Loucy (cell line): ENCODE results near the gene FER.

Source experiments
- H2AFZ ChIP-seq: fragments of 200-600 bp; sonication (generic); 2 replicates; pipeline ENCODE4 v1.6.0; 2016; ENCODE audit warnings: antibody characterized with exemption, mild to moderate bottlenecking, low read length, moderate library complexity
- H3F3A ChIP-seq: fragments of 200-600 bp; 2 replicates; pipeline ENCODE4 v1.6.0; 2016; ENCODE audit warnings: antibody characterized with exemption, low read depth, mild to moderate bottlenecking
- H3K27me3 ChIP-seq: fragments of 200-600 bp; sonication (generic); 2 replicates; pipeline ENCODE4 v1.6.1; 2014; ENCODE audit warnings: low read length, mild to moderate bottlenecking; ENCODE audit not compliant: insufficient read depth, poor library complexity, severe bottlenecking
- H3K36me3 ChIP-seq: fragments of 200-600 bp; sonication (generic); 2 replicates; pipeline ENCODE4 v1.6.1; 2016; ENCODE audit warnings: low read length; ENCODE audit not compliant: insufficient read depth
- H3K4me1 ChIP-seq: fragments of 200-600 bp; sonication (generic); 2 replicates; pipeline ENCODE4 v1.5.1; 2014; ENCODE audit warnings: low read length, mild to moderate bottlenecking; ENCODE audit not compliant: insufficient read depth, poor library complexity, severe bottlenecking
- H3K4me2 ChIP-seq: fragments of 200-600 bp; sonication (generic); 2 replicates; pipeline ENCODE4 v1.6.0; 2014; ENCODE audit warnings: antibody characterized with exemption, low read length, low read depth, mild to moderate bottlenecking; ENCODE audit not compliant: poor library complexity, severe bottlenecking
- H3K4me3 ChIP-seq: fragments of 200-600 bp; sonication (generic); 2 replicates; pipeline ENCODE4 v1.5.1; 2014; ENCODE audit warnings: low read length, mild to moderate bottlenecking, mixed read lengths; ENCODE audit not compliant: poor library complexity, severe bottlenecking
- H3K79me2 ChIP-seq: fragments of 200-600 bp; sonication (generic); 2 replicates; pipeline ENCODE4 v1.6.1; 2014; ENCODE audit warnings: low read length; ENCODE audit not compliant: insufficient read depth
- H3K9ac ChIP-seq: fragments of 200-600 bp; sonication (generic); 2 replicates; pipeline ENCODE4 v1.6.0; 2014; ENCODE audit warnings: mild to moderate bottlenecking, low read depth, low read length, moderate library complexity; ENCODE audit not compliant: poor library complexity, severe bottlenecking
- H3K9me2 ChIP-seq: fragments of 200-600 bp; sonication (generic); replicated peaks from 2 replicates; pipeline ENCODE4 v1.6.1; 2016; ENCODE audit warnings: low read depth, low read length, mixed read lengths
- H3K9me3 ChIP-seq: fragments of 200-600 bp; sonication (generic); 2 replicates; pipeline ENCODE4 v1.6.1; 2014; ENCODE audit warnings: mild to moderate bottlenecking, antibody characterized with exemption, low read length, low read depth; ENCODE audit not compliant: insufficient read depth
- H4K20me1 ChIP-seq: fragments of 200-600 bp; sonication (generic); 2 replicates; pipeline ENCODE4 v1.6.0; 2014; ENCODE audit warnings: antibody characterized with exemption, low read length, mild to moderate bottlenecking; ENCODE audit not compliant: insufficient read depth, poor library complexity, severe bottlenecking
- CTCF ChIP-seq: fragments of 200-600 bp; sonication (generic); conservative IDR thresholded peaks from 2 replicates; pipeline ENCODE4 v1.5.1; 2014; ENCODE audit warnings: mild to moderate bottlenecking, antibody characterized with exemption, low read length
- EZH2phosphoT487 ChIP-seq: fragments of 200-600 bp; IDR thresholded peaks from 2 replicates; pipeline ENCODE4 v1.6.1; 2018; ENCODE audit warnings: antibody characterized with exemption, mild to moderate bottlenecking, moderate library complexity, borderline replicate concordance

FER gene

DNA sequence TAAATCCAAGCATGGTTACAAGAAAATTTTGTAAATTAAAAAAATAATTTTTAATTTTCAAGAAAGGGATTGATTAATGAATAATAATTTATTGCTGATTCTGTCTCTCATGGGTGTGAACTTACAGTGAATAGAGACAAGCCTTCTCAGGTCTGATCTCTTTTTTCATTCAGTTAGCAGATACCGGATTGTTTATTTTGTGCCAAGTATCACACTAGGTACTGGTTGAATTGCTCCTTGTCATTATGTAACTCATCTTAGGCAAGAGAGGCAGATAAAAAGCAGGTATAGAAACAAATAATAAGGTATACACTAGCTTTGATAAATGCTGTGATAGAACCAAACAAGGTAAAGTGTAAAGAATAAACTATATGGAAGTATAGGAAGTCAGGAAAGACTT, 378.8 kb downstream of the FER start:
- no peaks in the 10 kb centered on the region for H3F3A ChIP-seq
- peak overlapping the region; percentile 63 for H3K4me3 ChIP-seq
- TF ChIP-seq EZH2phosphoT487 (no peak), CTCF (no peak)

DNA sequence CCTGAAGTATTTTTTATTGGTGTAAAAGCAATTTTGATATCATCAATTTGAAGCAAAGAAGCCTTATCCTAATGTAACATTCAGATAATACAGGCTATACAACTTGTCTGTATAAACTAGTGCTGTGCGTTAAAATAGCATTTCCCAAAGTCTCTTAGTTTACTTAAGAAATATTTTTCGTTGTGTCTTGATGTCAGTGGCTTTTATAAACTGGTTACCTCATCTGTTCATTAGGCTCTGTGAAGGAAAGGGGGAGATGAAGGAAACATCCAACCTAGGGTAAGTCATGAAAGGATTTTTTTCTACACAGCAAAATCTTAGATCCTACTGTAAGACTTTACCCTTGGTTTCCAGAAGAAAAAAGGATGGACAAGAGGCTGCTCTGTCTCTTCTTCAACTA, 389.2 kb downstream of the FER start:
- no peaks in the 10 kb centered on the region for H3K27me3 ChIP-seq
- H3F3A ChIP-seq = no peaks in the 10 kb centered on the region
- H3K4me2 ChIP-seq = no peak overlapping the region
- H3K9me2 ChIP-seq = no peaks in the 10 kb centered on the region
- H3K4me3 ChIP-seq = no peak overlapping the region
- H3K79me2 ChIP-seq = no peaks in the 10 kb centered on the region
- H3K4me1 ChIP-seq = peaks cover 13% of the 10 kb centered on the region
- TF ChIP-seq CTCF = no peak
- TF ChIP-seq EZH2phosphoT487 = no peak
- H4K20me1 ChIP-seq = no peaks in the 10 kb centered on the region
- no peak overlapping the region for H3K9ac ChIP-seq
- no peaks in the 10 kb centered on the region for H3K36me3 ChIP-seq
- H3K9me3 ChIP-seq = no peaks in the 10 kb centered on the region
- no peak overlapping the region for H2AFZ ChIP-seq

More for the DNA sequence above, 378.8 kb downstream of the FER start:
- H3K9me2 ChIP-seq = no peaks in the 10 kb centered on the region
- H3K4me2 ChIP-seq = peak overlapping the region; percentile 68
- no peak overlapping the region for H2AFZ ChIP-seq
- peak overlapping the region; percentile 49 for H3K9ac ChIP-seq
- no peaks in the 10 kb centered on the region for H4K20me1 ChIP-seq
- H3K36me3 ChIP-seq = no peaks in the 10 kb centered on the region
- no peaks in the 10 kb centered on the region for H3K27me3 ChIP-seq
- H3K9me3 ChIP-seq = no peaks in the 10 kb centered on the region; the same call in 1 of the 2 replicates
- peaks cover 13% of the 10 kb centered on the region for H3K4me1 ChIP-seq
- no peaks in the 10 kb centered on the region for H3K79me2 ChIP-seq

DNA sequence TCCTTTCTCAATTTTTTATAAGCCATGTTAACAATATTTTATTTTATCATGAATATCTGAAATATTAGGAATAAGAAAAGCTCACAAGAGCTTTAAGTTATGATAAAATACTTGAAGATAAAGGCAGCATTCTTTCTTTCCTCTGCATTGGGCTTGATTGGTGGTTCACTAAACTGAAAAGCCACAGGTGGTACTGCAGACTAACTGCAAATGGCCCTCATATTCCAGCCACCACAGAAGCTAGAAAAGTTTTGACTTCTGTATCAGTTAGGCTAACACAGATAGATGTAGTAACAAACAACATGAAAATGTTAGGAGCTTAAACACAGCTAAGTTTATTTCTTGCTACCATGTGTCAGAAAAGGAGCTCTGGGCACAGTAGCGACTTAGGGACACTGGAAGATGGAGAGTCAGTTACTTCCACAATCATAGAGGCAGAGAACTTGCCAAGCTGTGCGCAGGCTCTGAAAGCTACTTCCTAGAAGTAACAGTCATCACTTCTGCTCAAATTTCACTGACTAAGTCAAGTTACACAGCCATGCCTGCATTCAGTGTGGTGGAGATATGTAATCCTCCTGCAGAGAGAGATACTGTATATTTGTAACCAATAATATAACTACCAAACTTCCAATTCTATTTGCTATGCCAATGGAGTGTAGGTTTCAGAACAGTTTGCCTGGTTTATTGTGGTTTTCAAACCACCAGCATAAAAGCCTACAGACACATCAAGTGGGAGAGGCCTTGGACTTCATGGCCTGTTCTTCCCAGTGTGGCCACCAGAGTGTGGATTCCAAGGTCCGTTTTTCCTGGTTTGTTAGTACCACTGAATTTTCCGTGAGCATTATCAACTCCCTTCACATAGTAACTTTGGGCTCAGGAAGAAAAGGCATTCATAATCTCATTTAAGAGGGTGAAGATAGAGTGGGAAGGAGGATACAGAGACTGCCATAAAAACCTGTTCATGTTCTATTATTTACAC, 393.8 kb downstream of the FER start:
- Histone ChIP-seq H3K79me2 (no peaks in the 10 kb centered on the region), H2AFZ (no peak overlapping the region), H3K9me3 (no peaks in the 10 kb centered on the region), H3K9me2 (no peaks in the 10 kb centered on the region), H3K4me1 (peaks cover 13% of the 10 kb centered on the region), H3K27me3 (no peaks in the 10 kb centered on the region), H3K4me3 (no peak overlapping the region), H3K36me3 (no peaks in the 10 kb centered on the region), H3F3A (no peaks in the 10 kb centered on the region), H3K4me2 (no peak overlapping the region), H4K20me1 (no peaks in the 10 kb centered on the region), H3K9ac (no peak overlapping the region)
- TF ChIP-seq CTCF = 0 out of 2 replicates have a peak, but pooled peaks have one; percentile 9
- no peak for TF ChIP-seq EZH2phosphoT487
